NOMO-1 treated with DMSO at 0.1 percent for 48 hours (cell line): ENCODE results near the gene TTC21A.

Source experiments
- DNase-seq: peaks from one replicate; lab custom pipeline; 2025; ENCODE audit not compliant: unreplicated experiment; lab: John Stamatoyannopoulos, UW

TTC21A gene

GRCh38 chr3:39173318-39174125 is 66.0 kb downstream of the TTC21A start:
- no peak for DNase-seq

- DNase-seq: no peak
Measured at GRCh38 chr3:39176025-39176714, 68.7 kb downstream of the TTC21A start.

- peak; percentile 72 for DNase-seq
Measured at GRCh38 chr3:39177708-39178332, 70.3 kb downstream of the TTC21A start.

GRCh38 chr3:39178553-39178952 is 71.1 kb downstream of the TTC21A start:
- DNase-seq: no peak

- DNase-seq: no peak
Measured at GRCh38 chr3:39180183-39180545, 72.7 kb downstream of the TTC21A start.

- peak; percentile 88 for DNase-seq
Measured at GRCh38 chr3:39180546-39181346, 73.3 kb downstream of the TTC21A start.

GRCh38 chr3:39181408-39182335 is 74.2 kb downstream of the TTC21A start:
- peak; percentile 15 for DNase-seq

- DNase-seq: no peak
Measured at GRCh38 chr3:39183211-39184080, 76.0 kb downstream of the TTC21A start.

GRCh38 chr3:39184081-39184967 is 76.8 kb downstream of the TTC21A start:
- no peak for DNase-seq

GRCh38 chr3:39184968-39185285 is 77.4 kb downstream of the TTC21A start:
- DNase-seq: no peak

- no peak for DNase-seq
Measured at GRCh38 chr3:39185326-39185958, 78.0 kb downstream of the TTC21A start.

GRCh38 chr3:39185959-39186691 is 78.6 kb downstream of the TTC21A start:
- no peak for DNase-seq

- no peak for DNase-seq
Measured at GRCh38 chr3:39186692-39187151, 79.2 kb downstream of the TTC21A start.

GRCh38 chr3:39187372-39188155 is 80.1 kb downstream of the TTC21A start:
- no peak for DNase-seq
